ENCODE results near the gene STPG4.
A peak's percentile ranks its signal among the peaks of the same experiment; 100 is the strongest.

Gene STPG4

DNA sequence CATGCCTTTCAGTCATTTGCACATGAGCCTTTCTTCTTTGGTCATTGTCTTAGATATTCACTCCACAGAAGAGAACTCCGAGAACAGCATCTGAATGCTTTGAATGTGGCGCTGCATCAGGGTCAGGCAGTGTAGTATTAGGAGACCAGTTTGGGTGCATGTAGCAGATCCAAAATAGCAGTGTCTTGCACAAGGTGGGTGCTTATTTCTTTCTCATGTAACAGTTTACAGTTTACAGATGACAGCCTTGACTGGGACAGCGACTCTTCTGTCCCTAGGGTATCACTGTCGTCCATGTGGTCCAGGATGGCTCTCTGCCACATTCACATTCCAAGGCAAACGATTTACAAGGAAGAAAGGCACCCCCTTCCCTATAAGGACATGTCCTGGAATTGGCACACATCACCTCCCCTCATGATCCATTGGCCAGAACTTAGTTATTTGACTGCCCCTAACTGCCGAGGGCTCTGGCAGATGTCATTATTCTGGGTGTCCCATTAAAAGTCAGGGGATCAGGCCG is 101.0 kb downstream of the STPG4 start:
- no peak for DNase-seq (ENCODE audit: low spot score)

DNA sequence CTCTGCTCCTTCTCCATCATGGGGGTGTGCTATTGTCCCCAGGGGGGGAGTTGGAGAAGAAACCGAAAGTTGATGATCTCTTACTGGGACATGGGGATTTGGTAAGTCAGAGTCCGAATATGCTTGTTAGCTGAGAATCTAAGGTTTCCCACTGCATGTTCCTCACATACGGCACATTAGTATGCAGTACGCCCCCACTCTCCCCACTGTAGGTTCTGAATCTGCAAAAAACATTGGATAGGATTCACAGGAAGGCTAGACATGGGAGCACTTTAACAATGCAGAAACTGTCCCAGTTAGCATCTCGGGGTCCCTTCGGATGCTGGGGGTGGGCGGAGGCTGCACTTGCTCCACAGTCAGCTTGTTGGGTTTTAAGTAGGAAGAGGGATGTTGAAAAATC is 102.3 kb downstream of the STPG4 start:
- DNase-seq (ENCODE audit: low spot score) = no peak

DNA sequence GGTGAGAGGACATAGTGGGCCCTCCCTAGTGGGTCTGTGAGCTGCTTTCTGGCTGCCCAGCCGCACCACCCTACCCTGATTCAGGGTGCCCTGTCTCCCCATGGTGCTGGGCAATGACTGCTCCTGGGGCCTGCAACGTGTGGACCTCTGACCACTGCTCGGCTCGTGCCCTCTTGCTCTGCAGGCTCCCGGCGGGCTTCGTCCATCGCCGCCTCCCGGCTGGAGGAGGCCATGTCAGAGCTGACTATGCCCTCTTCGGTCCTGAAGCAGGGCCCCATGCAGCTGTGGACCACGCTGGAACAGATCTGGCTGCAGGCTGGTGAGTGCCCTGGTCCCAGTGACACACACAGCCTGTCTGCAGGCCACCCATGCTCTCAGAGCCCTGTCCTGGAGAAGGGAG is 103.5 kb downstream of the STPG4 start:
- DNase-seq (ENCODE audit: low spot score) = no peak

- DNase-seq (ENCODE audit: low spot score) = no peak
Observed at GRCh38 chr2:47050762-47051161, 104.3 kb downstream of the STPG4 start.

DNA sequence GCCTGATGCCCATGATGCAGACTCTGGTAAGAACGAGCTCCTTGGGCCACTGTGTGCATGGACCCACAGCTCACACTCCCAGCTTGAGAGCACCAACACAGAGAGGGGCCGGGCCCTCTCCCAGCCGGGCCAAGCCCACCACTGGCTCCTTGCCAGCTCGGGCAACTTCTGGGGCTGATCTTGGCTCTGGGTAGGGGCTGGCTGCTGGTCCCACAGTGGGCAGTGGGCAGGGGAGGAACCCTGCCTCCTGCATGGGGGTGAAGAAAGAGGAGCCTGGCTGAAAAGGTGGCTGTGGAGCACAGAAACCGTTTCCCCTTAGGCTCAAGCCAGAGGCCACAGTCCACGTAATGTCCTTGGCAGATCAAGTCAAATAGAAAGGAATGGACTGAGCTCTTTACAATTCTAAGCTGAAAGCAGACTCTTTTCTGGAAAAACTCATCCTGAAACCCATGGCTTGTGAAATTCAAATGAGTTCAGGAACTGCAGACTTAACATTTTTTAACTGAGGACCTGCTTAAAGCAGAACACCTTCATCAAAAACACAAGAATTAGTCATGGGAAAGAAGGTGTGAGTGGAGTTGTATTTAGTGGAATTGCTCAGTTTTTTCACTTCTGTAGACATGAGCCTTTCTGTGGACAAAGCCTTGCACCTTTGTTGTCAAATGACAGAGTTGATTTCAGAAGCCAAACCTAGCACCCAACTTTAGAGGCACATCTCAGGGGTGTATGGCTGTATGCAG is 104.9 kb downstream of the STPG4 start:
- DNase-seq (ENCODE audit: low spot score) = no peak

- no peak for DNase-seq (ENCODE audit: low spot score)
Observed at GRCh38 chr2:47049502-47049901, 105.6 kb downstream of the STPG4 start.

DNA sequence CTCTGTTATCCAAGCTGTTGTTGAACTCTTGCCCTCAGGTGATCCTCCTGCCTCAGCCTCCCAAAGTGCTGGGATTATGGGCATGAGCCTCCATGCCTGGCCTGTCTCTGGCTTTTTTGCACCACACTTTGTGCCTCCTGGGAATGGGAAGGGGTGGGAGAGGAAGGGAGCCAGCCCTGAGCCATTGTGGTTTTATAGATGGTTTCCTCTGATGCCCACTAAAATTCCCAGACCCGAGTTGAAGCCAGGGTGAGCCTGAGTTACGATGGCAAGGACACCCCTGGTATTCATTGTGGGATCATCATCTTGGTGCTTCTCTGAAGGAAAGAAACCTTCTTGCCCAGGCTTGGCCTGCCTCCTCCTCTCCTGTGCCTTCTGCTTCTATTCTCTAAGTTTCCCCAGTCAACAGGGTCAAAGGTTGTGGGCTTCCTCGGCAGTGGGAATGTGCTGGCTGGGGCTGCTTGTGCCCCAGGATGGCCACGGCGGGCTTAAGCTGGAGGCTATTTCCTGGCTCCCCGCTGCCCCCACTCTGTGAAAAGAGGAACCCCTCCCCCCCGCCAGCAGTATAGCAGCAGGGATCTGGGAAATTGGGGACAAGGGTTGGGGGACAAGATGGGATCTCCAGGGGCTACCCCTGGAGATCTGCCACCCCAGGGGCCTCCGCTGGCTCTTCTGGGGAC is 106.2 kb downstream of the STPG4 start:
- DNase-seq (ENCODE audit: low spot score) = no peak

DNA sequence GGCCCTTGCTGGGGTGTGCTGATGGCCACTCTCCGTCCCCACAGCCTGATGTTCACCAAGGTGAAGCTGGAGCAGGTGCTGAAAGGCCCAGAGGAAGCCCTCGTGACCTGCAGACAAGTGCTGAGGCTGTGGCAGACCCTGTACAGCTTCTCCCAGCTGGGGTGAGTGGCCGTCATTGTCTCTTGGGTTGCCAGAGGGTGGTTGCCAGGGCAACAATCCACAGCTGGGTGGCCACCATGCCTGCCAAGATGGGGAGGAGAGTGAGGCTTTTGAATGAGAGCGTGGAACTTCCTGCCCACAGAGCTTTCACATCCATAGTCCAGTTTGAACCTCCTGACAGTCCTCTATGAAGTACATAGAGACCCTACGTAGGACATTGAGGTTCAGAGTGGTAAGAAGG is 108.8 kb downstream of the STPG4 start:
- DNase-seq (ENCODE audit: low spot score) = no peak

GRCh38 chr2:47043891-47044239 is 111.2 kb downstream of the STPG4 start:
- no peak for DNase-seq (ENCODE audit: low spot score)

GRCh38 chr2:47043142-47043890 is 111.8 kb downstream of the STPG4 start:
- DNase-seq (ENCODE audit: low spot score) = peak; percentile 48

- DNase-seq (ENCODE audit: low spot score) = no peak
Observed at GRCh38 chr2:47041891-47042684, 113.0 kb downstream of the STPG4 start.

DNA sequence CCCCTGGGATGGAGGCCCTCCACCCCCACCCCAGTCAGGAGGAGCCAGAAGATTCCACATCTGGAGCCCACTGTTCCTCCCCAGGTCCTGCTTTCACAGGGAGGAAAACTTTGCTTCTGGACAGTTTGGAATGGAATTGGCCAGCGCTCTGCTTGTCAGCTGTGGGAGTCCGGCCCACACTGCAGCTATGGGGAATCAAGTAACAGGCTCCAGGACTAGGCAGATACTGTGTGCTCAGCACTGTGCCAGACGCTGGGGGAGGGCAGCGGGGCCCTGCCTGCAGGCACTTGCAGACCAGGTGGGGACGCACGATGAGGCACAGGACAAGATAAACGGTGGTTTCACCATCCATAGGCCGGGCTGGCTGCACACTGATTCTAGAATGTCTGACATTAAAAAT is 114.0 kb downstream of the STPG4 start:
- DNase-seq (ENCODE audit: low spot score) = no peak

- no peak for DNase-seq (ENCODE audit: low spot score)
Observed at GRCh38 chr2:47040651-47041050, 114.5 kb downstream of the STPG4 start.

GRCh38 chr2:47039913-47040562 is 115.1 kb downstream of the STPG4 start:
- no peak for DNase-seq (ENCODE audit: low spot score)

DNA sequence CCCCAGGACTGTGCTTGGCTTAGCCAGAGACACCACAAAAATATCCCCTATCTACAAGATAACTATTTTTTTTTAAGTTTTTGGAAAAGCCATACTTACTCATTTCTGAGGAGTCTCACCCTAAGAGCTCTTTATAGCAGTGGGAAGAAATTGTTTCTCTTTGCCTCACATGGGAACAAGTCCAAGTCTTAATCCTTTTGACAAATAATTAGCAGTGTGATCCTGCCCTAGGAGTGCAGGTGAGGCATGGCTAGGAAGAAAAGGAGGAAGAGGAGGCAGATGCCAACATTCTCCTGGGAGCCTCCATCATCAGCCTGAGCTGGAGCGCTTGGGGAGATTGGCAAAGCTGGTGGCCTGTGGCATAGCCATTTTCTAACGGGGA is 115.6 kb downstream of the STPG4 start:
- DNase-seq (ENCODE audit: low spot score) = no peak

GRCh38 chr2:47038656-47039488 is 116.2 kb downstream of the STPG4 start:
- no peak for DNase-seq (ENCODE audit: low spot score)

DNA sequence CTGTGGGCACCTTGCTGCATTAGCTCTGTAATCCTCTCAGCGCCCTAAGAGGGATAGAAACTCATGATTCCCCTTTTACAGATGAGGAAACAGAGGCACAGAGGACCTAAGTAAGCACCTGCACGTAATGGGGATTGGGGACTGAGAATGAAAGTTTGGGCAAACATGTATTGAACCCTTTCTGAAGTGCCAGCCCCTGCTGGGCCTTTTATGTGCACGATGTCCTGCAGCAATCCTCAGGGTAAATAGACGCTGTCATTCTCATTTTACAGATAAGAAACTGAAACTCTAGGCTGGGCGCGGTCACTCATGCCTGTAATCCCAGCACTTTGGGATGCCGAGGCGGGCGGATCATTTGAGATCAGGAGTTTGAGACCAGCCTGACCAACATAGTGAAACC is 117.4 kb downstream of the STPG4 start:
- no peak for DNase-seq (ENCODE audit: low spot score)

All from HuH-7.5 (cell line).